Mesenchymal stem cell (in vitro differentiated cells and primary cell): ENCODE results near the gene CST4.

Experiments used
- DNase-seq: peaks from one replicate; pipeline ENCODE4 v3.0.0-alpha.2; 2013
- H2AFZ ChIP-seq: one replicate; pipeline ENCODE4 v1.6.1; 2013; ENCODE audit warnings: low read depth, mild to moderate bottlenecking, control low read depth, inconsistent platforms, low read length, moderate library complexity
- H2AK5ac ChIP-seq: 2 replicates; pipeline ENCODE4 v1.6.1; 2013; ENCODE audit warnings: low read length, moderate library complexity, mild to moderate bottlenecking, inconsistent platforms; ENCODE audit not compliant: severe bottlenecking
- H2BK120ac ChIP-seq: one replicate; pipeline ENCODE4 v1.6.1; 2013; ENCODE audit warnings: low read depth, mild to moderate bottlenecking, inconsistent platforms, low read length, moderate library complexity
- H2BK12ac ChIP-seq, 2 experiments: one replicate each; pipeline ENCODE4 v1.6.1; 2013; ENCODE audit warnings: inconsistent platforms in 2 of 2, low read length in 2 of 2, mild to moderate bottlenecking in 2 of 2, moderate library complexity in 2 of 2, control low read depth in 1 of 2
- H2BK15ac ChIP-seq: one replicate; pipeline ENCODE4 v1.6.1; 2013; ENCODE audit warnings: mild to moderate bottlenecking, low read depth, inconsistent platforms; ENCODE audit not compliant: poor library complexity, severe bottlenecking
- H2BK5ac ChIP-seq: 2 replicates; pipeline ENCODE4 v1.6.1; 2013; ENCODE audit warnings: low read depth, mild to moderate bottlenecking, low read length, control low read depth, inconsistent platforms; ENCODE audit not compliant: poor library complexity, severe bottlenecking
- H3K14ac ChIP-seq, 2 experiments: one replicate each; pipeline ENCODE4 v1.6.1; 2013; ENCODE audit warnings: inconsistent platforms in 2 of 2, low read length in 2 of 2, control low read depth in 1 of 2, mild to moderate bottlenecking in 1 of 2, moderate library complexity in 1 of 2
- H3K18ac ChIP-seq, 2 experiments: one replicate each; pipeline ENCODE4 v1.6.1; 2013; ENCODE audit warnings: inconsistent platforms in 2 of 2, low read length in 2 of 2, control low read depth in 1 of 2, low read depth in 1 of 2, mild to moderate bottlenecking in 1 of 2
- H3K23ac ChIP-seq, 2 experiments: one replicate each; pipeline ENCODE4 v1.6.1; 2013; ENCODE audit warnings: inconsistent platforms in 2 of 2, low read length in 2 of 2, mild to moderate bottlenecking in 2 of 2, moderate library complexity in 2 of 2, control low read depth in 1 of 2
- H3K27ac ChIP-seq: 2 replicates; pipeline ENCODE4 v1.5.1; 2013; ENCODE audit warnings: mild to moderate bottlenecking, moderate library complexity, low read length, control low read depth, inconsistent platforms; ENCODE audit not compliant: poor library complexity, severe bottlenecking
- H3K27me3 ChIP-seq, 2 experiments: 2 replicates each; pipeline versions ENCODE4 v1.6.1 to v1.7.0; 2013; ENCODE audit warnings: low read length in 2 of 2, mild to moderate bottlenecking in 2 of 2, moderate library complexity in 2 of 2, control low read depth in 1 of 2, inconsistent platforms in 1 of 2; ENCODE audit not compliant: control insufficient read depth in 1 of 2, insufficient read depth in 1 of 2
- H3K36me3 ChIP-seq, 2 experiments: 2 replicates each; pipeline versions ENCODE4 v1.6.1 to v1.7.0; 2013; ENCODE audit warnings: low read length in 2 of 2, control low read depth in 1 of 2, inconsistent platforms in 1 of 2, low read depth in 1 of 2, mild to moderate bottlenecking in 1 of 2; ENCODE audit not compliant: insufficient read depth in 2 of 2, control insufficient read depth in 1 of 2
- H3K4ac ChIP-seq, 2 experiments: one replicate each; pipeline ENCODE4 v1.6.1; 2013; ENCODE audit warnings: inconsistent platforms in 2 of 2, low read length in 2 of 2, mild to moderate bottlenecking in 2 of 2, moderate library complexity in 2 of 2, control low read depth in 1 of 2, low read depth in 1 of 2
- H3K4me1 ChIP-seq: 2 replicates; pipeline ENCODE4 v1.6.1; 2013; ENCODE audit warnings: low read depth, low read length, control low read depth; ENCODE audit not compliant: control insufficient read depth, insufficient read depth
- H3K4me2 ChIP-seq: 2 replicates; pipeline ENCODE4 v1.6.1; 2013; ENCODE audit warnings: low read length, mild to moderate bottlenecking, inconsistent platforms; ENCODE audit not compliant: poor library complexity, severe bottlenecking
- H3K4me3 ChIP-seq, 2 experiments: 2 replicates each; pipeline versions ENCODE4 v1.5.1 to v1.7.0; 2013; ENCODE audit warnings: low read length in 2 of 2, mild to moderate bottlenecking in 2 of 2, control low read depth in 1 of 2, low read depth in 1 of 2; ENCODE audit not compliant: insufficient read depth in 1 of 2
- H3K79me1 ChIP-seq: replicated peaks from 2 replicates; pipeline ENCODE4 v1.6.1; 2013; ENCODE audit warnings: mild to moderate bottlenecking, control low read depth, low read length, inconsistent platforms; ENCODE audit not compliant: poor library complexity, severe bottlenecking
- H3K9ac ChIP-seq: 2 replicates; pipeline ENCODE4 v1.7.0; 2013; ENCODE audit warnings: mild to moderate bottlenecking, low read length, moderate library complexity
- H3K9me3 ChIP-seq: 2 replicates; pipeline ENCODE4 v1.7.0; 2013; ENCODE audit warnings: mild to moderate bottlenecking, low read length; ENCODE audit not compliant: control insufficient read depth
- H4K8ac ChIP-seq: one replicate; pipeline ENCODE4 v1.6.1; 2013; ENCODE audit warnings: inconsistent platforms, mild to moderate bottlenecking, low read length, moderate library complexity
- H4K91ac ChIP-seq: one replicate; pipeline ENCODE4 v1.6.1; 2013; ENCODE audit warnings: mild to moderate bottlenecking, low read length, inconsistent platforms
- WGBS: methylation state at CpG from one replicate; pipeline ENCODE4 v1.1.7; 2013; ENCODE audit warnings: mixed read lengths; 5-methylcytosine and 5-hydroxymethylcytosine counted together

CST4 gene

GRCh38 chr20:23671479-23671878 is 17.4 kb downstream of the CST4 start:
- H4K8ac ChIP-seq = no peak overlapping the region
- H3K18ac ChIP-seq = no peak overlapping the region
- 86% methylated on average over 3 of the region's 3 CpGs for WGBS
- H3K27ac ChIP-seq = no peak overlapping the region
- H2AK5ac ChIP-seq = no peak overlapping the region
- H3K27me3 ChIP-seq = peaks cover 0 to 11% of the 10 kb centered on the region in 2 experiments
- peaks cover 4% of the 10 kb centered on the region for H3K4me1 ChIP-seq
- H3K9ac ChIP-seq = no peak overlapping the region
- no peak overlapping the region for H2AFZ ChIP-seq
- H3K4me2 ChIP-seq = no peak overlapping the region
- DNase-seq = no peak
- no peak overlapping the region for H3K4me3 ChIP-seq
- no peak overlapping the region for H2BK12ac ChIP-seq
- H4K91ac ChIP-seq = no peak overlapping the region
- no peak overlapping the region for H2BK15ac ChIP-seq
- no peak overlapping the region for H3K14ac ChIP-seq
- H3K9me3 ChIP-seq = no peaks in the 10 kb centered on the region
- no peak overlapping the region for H3K23ac ChIP-seq
- no peaks in the 10 kb centered on the region for H3K36me3 ChIP-seq
- no peak overlapping the region for H2BK120ac ChIP-seq
- H3K4ac ChIP-seq = no peak overlapping the region
- H3K79me1 ChIP-seq = no peaks in the 10 kb centered on the region
- no peak overlapping the region for H2BK5ac ChIP-seq

DNA sequence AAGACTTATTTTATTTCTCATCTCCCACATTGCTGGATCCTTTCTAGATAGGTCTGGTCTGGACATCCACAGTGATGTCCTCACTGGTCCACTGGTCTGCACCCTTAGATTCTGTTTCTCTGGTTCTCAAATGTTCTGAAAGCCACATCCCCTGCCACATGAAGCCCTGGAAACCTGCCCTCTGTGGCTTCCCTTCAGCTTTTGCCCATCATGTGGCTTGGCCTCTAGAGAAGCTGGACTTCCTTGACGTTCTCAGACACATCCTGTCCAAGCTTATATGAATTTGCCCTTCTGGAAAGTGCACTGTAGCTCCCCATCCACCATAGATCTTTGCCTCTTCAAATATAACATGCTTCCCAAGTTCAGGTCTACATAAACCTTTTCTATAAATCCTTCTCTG is 18.5 kb downstream of the CST4 start:
- no peak overlapping the region for H2BK15ac ChIP-seq
- H4K8ac ChIP-seq = no peak overlapping the region
- no peak overlapping the region for H3K27ac ChIP-seq

GRCh38 chr20:23669866-23670265 is 19.0 kb downstream of the CST4 start:
- Histone ChIP-seq H2AFZ (no peak overlapping the region), H3K9me3 (no peaks in the 10 kb centered on the region), H3K4me3 (no peak overlapping the region), H4K8ac (no peak overlapping the region), H2BK12ac (no peak overlapping the region), H3K4me2 (no peak overlapping the region), H2BK15ac (no peak overlapping the region), H3K27ac (no peak overlapping the region), H2BK120ac (no peak overlapping the region), H3K18ac (no peak overlapping the region), H3K27me3 (peaks cover 0 to 11% of the 10 kb centered on the region in 2 experiments), H2BK5ac (no peak overlapping the region), H3K36me3 (no peaks in the 10 kb centered on the region), H3K79me1 (no peaks in the 10 kb centered on the region), H2AK5ac (no peak overlapping the region), H3K9ac (no peak overlapping the region), H3K4me1 (peaks cover 6% of the 10 kb centered on the region), H3K14ac (no peak overlapping the region), H4K91ac (no peak overlapping the region), H3K23ac (no peak overlapping the region), H3K4ac (no peak overlapping the region)
- 89% methylated on average over 7 of the region's 7 CpGs for WGBS
- DNase-seq = no peak

More for the DNA sequence above, 18.5 kb downstream of the CST4 start:
- Histone ChIP-seq H3K4me3 (no peak overlapping the region), H2AK5ac (no peak overlapping the region), H3K14ac (no peak overlapping the region), H3K23ac (no peak overlapping the region), H2AFZ (no peak overlapping the region), H2BK120ac (no peak overlapping the region), H3K9me3 (no peaks in the 10 kb centered on the region), H2BK12ac (no peak overlapping the region), H3K36me3 (no peaks in the 10 kb centered on the region), H3K18ac (no peak overlapping the region), H3K79me1 (no peaks in the 10 kb centered on the region), H3K4ac (no peak overlapping the region), H2BK5ac (no peak overlapping the region), H3K9ac (no peak overlapping the region), H3K4me1 (peaks cover 6% of the 10 kb centered on the region), H4K91ac (no peak overlapping the region), H3K27me3 (peaks cover 0 to 11% of the 10 kb centered on the region in 2 experiments), H3K4me2 (no peak overlapping the region)
- 50% methylated on average over 1 of the region's 1 CpG for WGBS
- no peak for DNase-seq

GRCh38 chr20:23669327-23669726 is 19.5 kb downstream of the CST4 start:
- Histone ChIP-seq H4K91ac (no peak overlapping the region), H3K4ac (no peak overlapping the region), H3K4me1 (peaks cover 6% of the 10 kb centered on the region), H4K8ac (no peak overlapping the region), H3K36me3 (no peaks in the 10 kb centered on the region), H3K14ac (no peak overlapping the region), H3K79me1 (no peaks in the 10 kb centered on the region), H3K9me3 (no peaks in the 10 kb centered on the region), H2BK120ac (no peak overlapping the region), H2AK5ac (no peak overlapping the region), H3K18ac (no peak overlapping the region), H3K27ac (no peak overlapping the region), H3K9ac (no peak overlapping the region), H3K27me3 (peaks cover 0 to 11% of the 10 kb centered on the region in 2 experiments), H3K4me2 (no peak overlapping the region), H3K23ac (no peak overlapping the region), H2AFZ (no peak overlapping the region), H2BK12ac (no peak overlapping the region), H2BK15ac (no peak overlapping the region), H2BK5ac (no peak overlapping the region), H3K4me3 (no peak overlapping the region)
- WGBS = 93% methylated on average over 1 of the region's 1 CpG
- no peak for DNase-seq
